Neuronal stem cell (in vitro differentiated cells): Measurements from ENCODE around the gene OR2A5.
"Not testable (repeated sequence)": the region's sequence is repeated elsewhere in the genome, so short reads cannot be mapped to it uniquely, and the experiment has no call there.

Experiments used
- DNase-seq: peaks from one replicate; pipeline ENCODE4 v3.0.0-alpha.2; 2013; ENCODE audit warnings: low spot score
- H2AFZ ChIP-seq: one replicate; pipeline ENCODE4 v1.6.1; 2013; ENCODE audit warnings: mild to moderate bottlenecking, low read length, inconsistent platforms
- H2AK5ac ChIP-seq: 2 replicates; pipeline ENCODE4 v1.6.1; 2013; ENCODE audit warnings: low read depth, mild to moderate bottlenecking, inconsistent platforms, low read length, moderate library complexity, mixed read lengths
- H2BK120ac ChIP-seq: 2 replicates; pipeline ENCODE4 v1.6.1; 2013; ENCODE audit warnings: low read depth, mild to moderate bottlenecking, inconsistent platforms, low read length, moderate library complexity, mixed read lengths
- H2BK12ac ChIP-seq: one replicate; pipeline ENCODE4 v1.6.1; 2013; ENCODE audit warnings: low read length, inconsistent platforms
- H2BK15ac ChIP-seq: 2 replicates; pipeline ENCODE4 v1.6.1; 2013; ENCODE audit warnings: mild to moderate bottlenecking, low read length, inconsistent platforms, mixed read lengths
- H2BK5ac ChIP-seq: one replicate; pipeline ENCODE4 v1.6.1; 2013; ENCODE audit warnings: inconsistent platforms, mild to moderate bottlenecking, low read length, moderate library complexity
- H3K14ac ChIP-seq: one replicate; pipeline ENCODE4 v1.6.1; 2013; ENCODE audit warnings: low read length, inconsistent platforms
- H3K18ac ChIP-seq: 2 replicates; pipeline ENCODE4 v1.6.1; 2013; ENCODE audit warnings: low read length, inconsistent platforms
- H3K23ac ChIP-seq: 2 replicates; pipeline ENCODE4 v1.6.1; 2013; ENCODE audit warnings: low read depth, mild to moderate bottlenecking, mixed read lengths, low read length, inconsistent platforms; ENCODE audit not compliant: poor library complexity
- H3K27ac ChIP-seq: replicated peaks from 3 replicates; pipeline ENCODE4 v1.5.1; 2013; ENCODE audit warnings: low read length, inconsistent platforms
- H3K27me3 ChIP-seq, 3 experiments: 2 replicates each; pipeline ENCODE4 v1.6.1; 2013; ENCODE audit warnings: low read length in 3 of 3, mild to moderate bottlenecking in 2 of 3, inconsistent platforms in 1 of 3, low read depth in 1 of 3, mixed read lengths in 1 of 3, moderate library complexity in 1 of 3; ENCODE audit not compliant: control insufficient read depth in 3 of 3, insufficient read depth in 3 of 3
- H3K36me3 ChIP-seq, 2 donors: replicated peaks in 1 of 2; 2 replicates each; pipeline ENCODE4 v1.6.1; 2013; ENCODE audit warnings: low read length in 2 of 2; ENCODE audit not compliant: control insufficient read depth in 2 of 2, insufficient read depth in 2 of 2
- H3K4ac ChIP-seq: 2 replicates; pipeline ENCODE4 v1.6.1; 2013; ENCODE audit warnings: inconsistent platforms, mild to moderate bottlenecking, low read length, moderate library complexity
- H3K4me1 ChIP-seq, 2 donors: 1 replicate in 1 of 2; 2 replicates in 1 of 2; pipeline ENCODE4 v1.6.1; 2013; ENCODE audit warnings: low read length in 2 of 2, low read depth in 1 of 2; ENCODE audit not compliant: control insufficient read depth in 2 of 2, insufficient read depth in 1 of 2
- H3K4me2 ChIP-seq: one replicate; pipeline ENCODE4 v1.6.1; 2013; ENCODE audit warnings: mild to moderate bottlenecking, low read length, inconsistent platforms; ENCODE audit not compliant: insufficient read depth, poor library complexity, severe bottlenecking
- H3K4me3 ChIP-seq, 2 donors: 2 replicates each; pipeline ENCODE4 v1.5.1; 2013; ENCODE audit warnings: low read length in 2 of 2, mild to moderate bottlenecking in 2 of 2, inconsistent platforms in 1 of 2, moderate library complexity in 1 of 2
- H3K79me1 ChIP-seq: one replicate; pipeline ENCODE4 v1.6.1; 2013; ENCODE audit warnings: low read depth, mild to moderate bottlenecking, inconsistent platforms, low read length, moderate library complexity
- H3K9ac ChIP-seq: one replicate; pipeline ENCODE4 v1.6.1; 2013; ENCODE audit warnings: mild to moderate bottlenecking, low read depth, low read length, inconsistent platforms; ENCODE audit not compliant: poor library complexity
- H3K9me3 ChIP-seq, 2 donors: replicated peaks in 1 of 2; 2 replicates each; pipeline versions ENCODE3 to v1.6.1; 2013; ENCODE audit warnings: low read length in 2 of 2, mild to moderate bottlenecking in 2 of 2, inconsistent platforms in 1 of 2, low read depth in 1 of 2, mixed read lengths in 1 of 2, moderate library complexity in 1 of 2; ENCODE audit not compliant: control insufficient read depth in 2 of 2, insufficient read depth in 1 of 2
- H4K8ac ChIP-seq: one replicate; pipeline ENCODE4 v1.6.1; 2013; ENCODE audit warnings: low read depth, mild to moderate bottlenecking, inconsistent platforms, low read length, moderate library complexity
- H4K91ac ChIP-seq: one replicate; pipeline ENCODE4 v1.6.1; 2013; ENCODE audit warnings: low read length, low read depth, mild to moderate bottlenecking, inconsistent platforms; ENCODE audit not compliant: poor library complexity
- WGBS, 2 donors: extraction: QIAGEN DNeasy Blood & Tissue Kit; methylation state at CpG; one replicate each; pipeline ENCODE4 v1.1.7; 2013; ENCODE audit warnings: missing lambda C conversion rate in 2 of 2, mixed read lengths in 1 of 2; ENCODE audit not compliant: insufficient read length in 2 of 2, insufficient replicate concordance in 1 of 2; ENCODE audit errors: extremely low coverage in 2 of 2; 5-methylcytosine and 5-hydroxymethylcytosine counted together

The OR2A5 gene

DNA sequence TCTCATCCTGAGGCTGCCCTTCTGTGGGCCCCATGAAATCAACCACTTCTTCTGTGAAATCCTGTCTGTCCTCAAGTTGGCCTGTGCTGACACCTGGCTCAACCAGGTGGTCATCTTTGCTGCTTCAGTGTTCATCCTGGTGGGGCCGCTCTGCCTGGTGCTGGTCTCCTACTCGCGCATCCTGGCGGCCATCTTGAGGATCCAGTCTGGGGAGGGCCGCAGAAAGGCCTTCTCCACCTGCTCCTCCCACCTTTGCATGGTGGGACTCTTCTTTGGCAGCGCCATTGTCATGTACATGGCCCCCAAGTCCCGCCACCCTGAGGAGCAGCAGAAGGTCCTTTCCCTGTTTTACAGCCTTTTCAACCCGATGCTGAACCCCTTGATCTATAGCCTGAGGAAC is 2.1 kb downstream of the OR2A5 start:
- not testable (repeated sequence) for H3K9ac ChIP-seq, H2BK120ac ChIP-seq, H3K79me1 ChIP-seq, H4K8ac ChIP-seq, H3K36me3 ChIP-seq, H3K14ac ChIP-seq, H4K91ac ChIP-seq, DNase-seq, H3K9me3 ChIP-seq, H3K18ac ChIP-seq, H2BK15ac ChIP-seq, H2BK12ac ChIP-seq, H2BK5ac ChIP-seq, H3K27me3 ChIP-seq, H2AFZ ChIP-seq, H3K4me3 ChIP-seq, H3K23ac ChIP-seq, H3K27ac ChIP-seq, H3K4me2 ChIP-seq, H3K4ac ChIP-seq, H3K4me1 ChIP-seq, H2AK5ac ChIP-seq
- WGBS, 2 donors, result no CpG with 5 or more reads among the region's 8 CpGs

DNA sequence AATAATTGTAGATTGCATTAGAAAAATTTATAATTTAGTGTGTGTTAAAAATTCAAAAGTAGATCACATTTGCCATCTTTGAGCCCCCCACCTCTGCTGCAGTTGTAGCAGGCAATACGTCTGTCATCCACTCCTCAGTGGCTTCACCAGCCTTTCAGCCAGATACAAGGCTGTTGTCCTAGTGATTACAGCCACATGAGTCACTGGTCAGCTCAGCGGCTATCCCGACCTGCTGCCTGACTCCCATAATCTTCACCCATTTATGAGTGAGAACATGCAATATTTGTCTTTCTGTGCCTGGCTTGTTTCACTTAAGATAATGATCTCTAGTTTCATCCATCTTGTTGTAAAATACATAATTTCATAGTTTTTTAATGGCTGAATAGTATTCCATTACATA is 9.2 kb downstream of the OR2A5 start:
- DNase-seq, result no peak
- H2BK15ac ChIP-seq, result no peak overlapping the region
- H3K4me1 ChIP-seq, result no peaks in the 10 kb centered on the region
- no peak overlapping the region for H3K23ac ChIP-seq
- H3K9me3 ChIP-seq, result no peaks in the 10 kb centered on the region
- H3K27ac ChIP-seq, result no peak overlapping the region
- H2AK5ac ChIP-seq, result no peak overlapping the region
- H3K4me3 ChIP-seq, result no peak overlapping the region
- H2BK12ac ChIP-seq, result no peak overlapping the region
- no peak overlapping the region for H4K91ac ChIP-seq
- WGBS, 2 donors, result no CpG with 5 or more reads among the region's 3 CpGs
- H2AFZ ChIP-seq, result no peak overlapping the region
- no peak overlapping the region for H3K4me2 ChIP-seq
- no peak overlapping the region for H3K9ac ChIP-seq
- no peaks in the 10 kb centered on the region for H3K27me3 ChIP-seq
- no peaks in the 10 kb centered on the region for H3K79me1 ChIP-seq
- H2BK120ac ChIP-seq, result no peak overlapping the region
- no peak overlapping the region for H3K14ac ChIP-seq
- no peak overlapping the region for H2BK5ac ChIP-seq
- H4K8ac ChIP-seq, result no peak overlapping the region
- H3K18ac ChIP-seq, result no peak overlapping the region
- no peak overlapping the region for H3K4ac ChIP-seq
- no peaks in the 10 kb centered on the region for H3K36me3 ChIP-seq

DNA sequence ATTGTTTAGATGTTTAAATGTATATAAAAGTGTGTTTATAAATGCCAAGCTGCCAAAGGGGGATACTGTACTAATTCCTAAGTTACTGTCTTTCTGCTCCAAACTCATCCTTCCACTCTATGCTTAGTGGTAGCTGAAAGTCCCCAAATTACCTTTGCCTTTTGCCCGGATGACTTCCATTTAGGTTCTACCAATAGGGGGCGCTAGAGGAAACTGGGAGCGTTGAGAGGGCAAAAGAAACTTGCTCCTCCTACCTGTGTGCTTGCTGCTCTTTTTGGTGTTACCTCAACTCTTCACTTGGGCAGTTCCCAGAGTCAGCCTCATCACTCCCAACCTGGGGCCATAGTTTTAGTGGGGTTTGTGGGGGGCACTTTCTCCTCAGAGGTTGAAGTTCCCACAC is 15.0 kb downstream of the OR2A5 start:
- H3K9ac ChIP-seq, result no peak overlapping the region
- no peak overlapping the region for H4K8ac ChIP-seq
- no peak overlapping the region for H2BK120ac ChIP-seq
- no peaks in the 10 kb centered on the region for H3K36me3 ChIP-seq
- no peaks in the 10 kb centered on the region for H3K79me1 ChIP-seq
- no peak overlapping the region for H3K4me3 ChIP-seq
- H3K23ac ChIP-seq, result no peak overlapping the region
- H4K91ac ChIP-seq, result no peak overlapping the region
- no peak overlapping the region for H2AFZ ChIP-seq
- no peaks in the 10 kb centered on the region for H3K4me1 ChIP-seq
- H2BK12ac ChIP-seq, result no peak overlapping the region
- no peaks in the 10 kb centered on the region for H3K9me3 ChIP-seq
- no peak overlapping the region for H3K4ac ChIP-seq
- H3K27me3 ChIP-seq, result no peaks in the 10 kb centered on the region
- no peak overlapping the region for H3K4me2 ChIP-seq
- no CpG with 5 or more reads among the region's 3 CpGs for WGBS, 2 donors
- H2BK5ac ChIP-seq, result no peak overlapping the region
- H3K14ac ChIP-seq, result no peak overlapping the region
- DNase-seq, result no peak
- H3K18ac ChIP-seq, result no peak overlapping the region
- H2BK15ac ChIP-seq, result no peak overlapping the region
- no peak overlapping the region for H2AK5ac ChIP-seq
- no peak overlapping the region for H3K27ac ChIP-seq

DNA sequence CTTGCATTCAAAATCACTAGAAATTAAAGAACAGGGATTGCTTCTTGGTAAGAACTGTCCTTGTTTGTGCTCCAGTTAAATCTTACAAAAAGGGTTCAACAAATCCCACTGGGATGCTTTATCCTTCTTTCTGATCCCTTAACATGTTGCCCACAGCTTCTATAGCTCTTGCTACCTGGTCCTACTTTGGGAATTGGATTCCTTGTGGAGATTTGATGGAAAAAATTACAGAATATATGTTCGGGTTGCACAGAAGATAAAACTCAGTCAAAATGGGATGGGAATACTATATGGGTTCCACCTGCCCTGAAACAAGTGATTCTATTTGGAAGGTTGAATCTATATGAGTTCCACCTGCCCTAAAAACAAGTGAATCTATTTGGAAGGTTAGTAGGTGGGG is 20.8 kb downstream of the OR2A5 start, which contains the start of gene OR2A25:
Gene OR2A25, plus strand, starts transcription at position 301 of the 400 bp plus-strand sequence. CDS start 4,409 bp downstream, outside the sequence.
- Histone ChIP-seq H3K4me3 (no peak within 1 kb of the TSS), H3K27me3 (no peaks in the 10 kb centered on the region), H2AFZ (no peak within 1 kb of the TSS), H3K18ac (no peak within 1 kb of the TSS), H4K8ac (no peak within 1 kb of the TSS), H3K9ac (no peak within 1 kb of the TSS), H3K4me2 (no peak within 1 kb of the TSS), H3K23ac (no peak within 1 kb of the TSS), H3K27ac (no peak within 1 kb of the TSS), H2BK120ac (no peak within 1 kb of the TSS), H3K36me3 (no peaks in the 10 kb centered on the region), H2AK5ac (no peak within 1 kb of the TSS), H2BK5ac (no peak within 1 kb of the TSS), H3K9me3 (no peaks in the 10 kb centered on the region), H3K79me1 (no peaks in the 10 kb centered on the region), H2BK15ac (no peak within 1 kb of the TSS), H2BK12ac (no peak within 1 kb of the TSS), H3K4me1 (no peaks in the 10 kb centered on the region), H3K14ac (no peak within 1 kb of the TSS), H3K4ac (no peak within 1 kb of the TSS), H4K91ac (no peak within 1 kb of the TSS)
- DNase-seq, result no peak
- no CpG with 5 or more reads among the region's 1 CpG for WGBS, 2 donors
